ENCODE results near the gene MACF1. TPM values are rescaled to one million over a fixed set of nuclear protein-coding genes. Genes with fewer than 3 reads are reported as not detected.

The MACF1 gene
- total and polyA plus RNA-seq, 4 donors, result 23.3 to 216 (median 51.2) TPM

DNA sequence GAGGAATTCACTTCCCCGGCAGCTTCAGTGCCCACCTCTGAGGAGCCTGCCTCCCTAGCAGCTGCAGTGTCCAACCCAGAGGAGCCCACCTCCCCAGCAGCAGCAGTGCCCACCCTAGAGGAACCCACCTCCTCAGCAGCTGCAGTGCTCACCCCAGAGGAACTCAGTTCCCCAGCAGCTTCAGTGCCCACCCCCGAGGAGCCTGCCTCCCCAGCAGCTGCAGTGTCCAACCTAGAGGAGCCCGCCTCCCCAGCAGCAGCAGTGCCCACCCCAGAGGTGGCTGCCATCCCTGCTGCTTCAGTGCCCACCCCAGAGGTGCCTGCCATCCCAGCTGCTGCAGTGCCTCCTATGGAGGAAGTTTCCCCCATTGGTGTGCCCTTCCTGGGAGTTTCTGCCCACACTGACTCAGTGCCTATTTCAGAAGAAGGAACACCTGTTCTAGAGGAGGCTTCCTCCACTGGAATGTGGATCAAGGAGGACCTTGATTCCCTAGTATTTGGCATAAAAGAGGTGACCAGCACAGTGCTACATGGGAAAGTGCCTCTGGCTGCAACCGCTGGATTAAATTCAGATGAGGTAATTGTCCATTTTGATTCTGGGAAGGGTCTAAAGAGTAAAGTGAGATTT lies 209.5 kb downstream of the MACF1 start:
- Histone ChIP-seq H3K36me3 (ENCODE audit: control insufficient read depth in 4 of 4, insufficient read depth in 3 of 4, low read depth in 1 of 4, low read length in 3 of 4) (peaks cover 3 to 9% (median 8%) of the 10 kb centered on the region in 4 donors), H3K27me3 (ENCODE audit: control insufficient read depth in 4 of 4, insufficient read depth in 4 of 4, low read length in 3 of 4) (no peaks in the 10 kb centered on the region), H3K27ac (ENCODE audit: low read depth in 1 of 2, low read length in 2 of 2) (no peak overlapping the region), H3K9ac (ENCODE audit: low read depth in 1 of 2, low read length in 2 of 2) (no peak overlapping the region), H3K9me3 (ENCODE audit: control insufficient read depth in 4 of 4, low read length in 3 of 4) (no peaks in the 10 kb centered on the region), H3K4me1 (ENCODE audit: control insufficient read depth in 4 of 4, insufficient read depth in 4 of 4, low read length in 3 of 4) (peaks cover 1 to 44% (median 35%) of the 10 kb centered on the region in 4 donors), H3K4me3 (ENCODE audit: low read depth in 1 of 3, low read length in 3 of 3) (no peak overlapping the region)
- DNase-seq (ENCODE audit: low spot score), result no peak
- WGBS, result 89% methylated on average over 4 of the region's 4 CpGs
- no peak for TF ChIP-seq CTCF (IDR thresholded peaks at IDR 0.05; ENCODE audit: low read depth, low read length, missing input control)
- TF ChIP-seq HNF4A (conservative IDR thresholded peaks at IDR 0.05), result no peak
- TF ChIP-seq TAF1 (conservative IDR thresholded peaks at IDR 0.05), result no peak
- no peak for TF ChIP-seq ZBTB33 (IDR thresholded peaks at IDR 0.05)
- TF ChIP-seq FOXA1 (IDR thresholded peaks at IDR 0.05), result no peak
- no peak for TF ChIP-seq ATF3 (IDR thresholded peaks at IDR 0.05)
- no peak for TF ChIP-seq SP1 (IDR thresholded peaks at IDR 0.05)
- no peak for TF ChIP-seq JUND (IDR thresholded peaks at IDR 0.05)
- no peak for TF ChIP-seq NR2F2 (IDR thresholded peaks at IDR 0.05)
- no peak for TF ChIP-seq MAX (IDR thresholded peaks at IDR 0.05)

DNA sequence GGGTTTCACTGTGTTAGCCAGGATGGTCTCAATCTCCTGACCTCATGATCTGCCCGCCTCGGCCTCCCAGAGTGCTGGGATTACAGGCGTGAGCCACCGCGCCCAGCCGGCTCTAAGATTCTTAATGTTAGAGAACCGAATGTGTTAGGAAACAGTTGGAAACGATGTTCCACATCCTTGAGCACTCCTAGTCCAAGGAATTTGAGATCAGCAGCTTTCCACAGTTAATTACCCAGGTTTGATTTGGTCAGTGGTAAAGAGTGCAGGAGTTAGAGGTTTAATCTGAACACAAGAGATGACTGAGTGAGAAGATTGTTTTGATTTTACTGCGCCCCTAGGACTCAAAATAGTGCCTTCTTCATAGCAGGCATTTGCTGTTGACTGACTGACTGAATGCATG lies 211.1 kb downstream of the MACF1 start:
- TF ChIP-seq RAD21 (IDR thresholded peaks at IDR 0.05) (no peak), ATF3 (IDR thresholded peaks at IDR 0.05) (no peak), FOXA1 (IDR thresholded peaks at IDR 0.05) (no peak), EGR1 (IDR thresholded peaks at IDR 0.05; ENCODE audit: low read depth in 2 of 2) (no peak), TAF1 (conservative IDR thresholded peaks at IDR 0.05) (no peak), YY1 (IDR thresholded peaks at IDR 0.05) (no peak), HNF4A (conservative IDR thresholded peaks at IDR 0.05) (no peak), HNF4G (IDR thresholded peaks at IDR 0.05) (no peak), JUND (IDR thresholded peaks at IDR 0.05) (no peak), MAX (IDR thresholded peaks at IDR 0.05) (no peak), RXRA (IDR thresholded peaks at IDR 0.05) (no peak), GABPA (IDR thresholded peaks at IDR 0.05 in 1 of 2, conservative IDR thresholded peaks at IDR 0.05 in 1 of 2) (no peak)
- Histone ChIP-seq H3K9me3 (ENCODE audit: control insufficient read depth in 4 of 4, low read length in 3 of 4) (no peaks in the 10 kb centered on the region), H3K27ac (ENCODE audit: low read depth in 1 of 2, low read length in 2 of 2) (no peak overlapping the region), H3K36me3 (ENCODE audit: control insufficient read depth in 4 of 4, insufficient read depth in 3 of 4, low read depth in 1 of 4, low read length in 3 of 4) (peaks cover 3 to 16% (median 8%) of the 10 kb centered on the region in 4 donors), H3K4me1 (ENCODE audit: control insufficient read depth in 4 of 4, insufficient read depth in 4 of 4, low read length in 3 of 4) (peaks cover 0 to 35% (median 26%) of the 10 kb centered on the region in 4 donors), H3K9ac (ENCODE audit: low read depth in 1 of 2, low read length in 2 of 2) (no peak overlapping the region), H3K4me3 (ENCODE audit: low read depth in 1 of 3, low read length in 3 of 3) (no peak overlapping the region), H3K27me3 (ENCODE audit: control insufficient read depth in 4 of 4, insufficient read depth in 4 of 4, low read length in 3 of 4) (no peaks in the 10 kb centered on the region)
- WGBS, result 93% methylated on average over 9 of the region's 9 CpGs
- DNase-seq (ENCODE audit: low spot score), result no peak
